Peyer's patch (tissue), 4 donors: ENCODE results near the gene RABEP1. TPM values are rescaled to one million over a fixed set of nuclear protein-coding genes. Genes with fewer than 3 reads are reported as not detected.

ENCODE experiments used
- DNase-seq, 3 donors: peaks; one replicate each; pipeline ENCODE4 v3.0.0-alpha.2; 2017 to 2019
- H3K27ac ChIP-seq, 4 donors: fragments of 200-600 bp; sonication (generic); one replicate each; pipeline ENCODE4 v1.5.1; 2016 to 2019
- H3K27me3 ChIP-seq, 2 donors: fragments of 200-600 bp; sonication (generic); one replicate each; pipeline ENCODE4 v1.5.1; 2019
- H3K36me3 ChIP-seq, 3 donors: fragments of 200-600 bp; sonication (generic); one replicate each; pipeline ENCODE4 v1.5.1; 2016 to 2019
- H3K4me1 ChIP-seq, 4 donors: fragments of 200-600 bp; sonication (generic); one replicate each; pipeline ENCODE4 v1.5.1; 2016 to 2019
- H3K4me3 ChIP-seq, 4 donors: fragments of 200-600 bp; sonication (generic); 1 replicate in 3 of 4; 2 replicates in 1 of 4; pipeline ENCODE4 v1.5.1; 2016 to 2019; ENCODE audit warnings: mild to moderate bottlenecking in 1 of 4
- H3K9me3 ChIP-seq, 4 donors: fragments of 200-600 bp; sonication (generic); one replicate each; pipeline ENCODE4 v1.5.1; 2016 to 2019; ENCODE audit warnings: mild to moderate bottlenecking in 1 of 4
- CTCF ChIP-seq, 6 experiments: fragments of 450-650 bp in 4 of 6; fragments of 200-600 bp in 2 of 6; sonication (generic) in 1 of 6; IDR thresholded peaks; one replicate each; pipeline ENCODE4 v1.5.1; 2017 to 2019; ENCODE audit warnings: antibody characterized with exemption in 6 of 6, mild to moderate bottlenecking in 3 of 6, moderate library complexity in 1 of 6
- POLR2A ChIP-seq, 2 donors: fragments of 450-650 bp; IDR thresholded peaks; one replicate each; pipeline ENCODE4 v1.5.1; 2017; ENCODE audit warnings: antibody characterized with exemption in 2 of 2, mild to moderate bottlenecking in 2 of 2, moderate library complexity in 2 of 2
- total RNA-seq, 4 donors: library from RNA; depleted of rRNA; stranded (reverse); fragments of >200 nt; gene quantifications; one replicate each; pipeline ENCODE4 v1.1.0, GENCODE V29; 2016

The RABEP1 gene
- total RNA-seq, 4 donors from 2014 or later = 20.5 to 85.0 (median 33.1) TPM

- no peak for DNase-seq
- Histone ChIP-seq H3K36me3 (peaks cover 0 to 99% (median 0%) of the 10 kb centered on the region in 3 donors), H3K27me3 (no peaks in the 10 kb centered on the region), H3K27ac (no peak overlapping the region), H3K4me1 (no peaks in the 10 kb centered on the region), H3K4me3 (no peak overlapping the region), H3K9me3 (no peaks in the 10 kb centered on the region)
- TF ChIP-seq CTCF (IDR thresholded peaks at IDR 0.05) (no peak), POLR2A (IDR thresholded peaks at IDR 0.05) (no peak)
These were observed 98.5 kb downstream of the RABEP1 start for GRCh38 chr17:5380491-5381135.

- Histone ChIP-seq H3K27ac (no peak overlapping the region), H3K9me3 (no peaks in the 10 kb centered on the region), H3K36me3 (peaks cover 0 to 99% (median 0%) of the 10 kb centered on the region in 3 donors), H3K4me3 (no peak overlapping the region), H3K27me3 (no peaks in the 10 kb centered on the region), H3K4me1 (no peaks in the 10 kb centered on the region)
- no peak for TF ChIP-seq POLR2A (IDR thresholded peaks at IDR 0.05)
- no peak for TF ChIP-seq CTCF (IDR thresholded peaks at IDR 0.05)
- DNase-seq = no peak
These were observed 99.5 kb downstream of the RABEP1 start for GRCh38 chr17:5381542-5381941.

GRCh38 chr17:5391678-5392077, 109.6 kb downstream of the RABEP1 start:
- Histone ChIP-seq H3K27me3 (no peaks in the 10 kb centered on the region), H3K4me1 (no peaks in the 10 kb centered on the region), H3K27ac (no peak overlapping the region), H3K9me3 (no peaks in the 10 kb centered on the region), H3K36me3 (peaks cover 0 to 98% (median 0%) of the 10 kb centered on the region in 3 donors), H3K4me3 (no peak overlapping the region)
- DNase-seq = no peak
- TF ChIP-seq POLR2A (IDR thresholded peaks at IDR 0.05) (no peak), CTCF (IDR thresholded peaks at IDR 0.05) (no peak)

GRCh38 chr17:5396612-5397011, 114.5 kb downstream of the RABEP1 start:
- Histone ChIP-seq H3K36me3 (peaks cover 0 to 97% (median 0%) of the 10 kb centered on the region in 3 donors), H3K9me3 (no peaks in the 10 kb centered on the region), H3K27me3 (no peaks in the 10 kb centered on the region), H3K4me1 (no peaks in the 10 kb centered on the region), H3K4me3 (no peak overlapping the region), H3K27ac (no peak overlapping the region)
- DNase-seq = no peak
- TF ChIP-seq CTCF (IDR thresholded peaks at IDR 0.05) = no peak
- no peak for TF ChIP-seq POLR2A (IDR thresholded peaks at IDR 0.05)

- no peaks in the 10 kb centered on the region for H3K4me1 ChIP-seq
- peaks cover 0 to 97% (median 0%) of the 10 kb centered on the region in 3 donors for H3K36me3 ChIP-seq
- no peaks in the 10 kb centered on the region for H3K27me3 ChIP-seq
- H3K4me3 ChIP-seq = no peak overlapping the region
- TF ChIP-seq CTCF (IDR thresholded peaks at IDR 0.05) (no peak), POLR2A (IDR thresholded peaks at IDR 0.05) (no peak)
- H3K9me3 ChIP-seq = no peaks in the 10 kb centered on the region
- DNase-seq = no peak
- no peak overlapping the region for H3K27ac ChIP-seq
These were observed 117.7 kb downstream of the RABEP1 start for GRCh38 chr17:5399767-5400166.
